Heart left ventricle (tissue), 16 donors: ENCODE data around the gene CIRBP. TPM values are rescaled to one million over a fixed set of nuclear protein-coding genes. Genes with fewer than 3 reads are reported as not detected.
A peak's percentile ranks its signal among the peaks of the same experiment; 100 is the strongest.

Source experiments
- ATAC-seq, 4 donors: fragments of 200-7000 bp; cut with Tn5 transposase; one replicate each; pipeline ENCODE4 v1.9.1; 2020 to 2022; ENCODE audit warnings: moderate library complexity in 4 of 4, mild to moderate bottlenecking in 3 of 4, moderate number of reproducible peaks in 1 of 4
- DNase-seq, 5 donors: peaks; one replicate each; pipeline ENCODE4 v3.0.0-alpha.2; 2020
- H3K27ac ChIP-seq, 12 donors: fragments of 200-600 bp; sonication (generic) in 4 of 12; one replicate each; pipeline versions ENCODE4 v1.5.0 to v1.8.0; 2016 to 2022; ENCODE audit warnings: mild to moderate bottlenecking in 2 of 12
- H3K27me3 ChIP-seq, 9 donors: fragments of 200-600 bp; sonication (generic) in 2 of 9; one replicate each; pipeline versions ENCODE4 v1.5.1 to v1.8.0; 2016 to 2022; ENCODE audit warnings: mild to moderate bottlenecking in 3 of 9
- H3K36me3 ChIP-seq, 9 donors: fragments of 200-600 bp; sonication (generic) in 2 of 9; one replicate each; pipeline versions ENCODE4 v1.5.0 to v1.8.0; 2018 to 2022; ENCODE audit warnings: mild to moderate bottlenecking in 2 of 9
- H3K4me1 ChIP-seq, 12 donors: fragments of 200-600 bp; sonication (generic) in 4 of 12; one replicate each; pipeline versions ENCODE4 v1.5.0 to v1.8.0; 2016 to 2022; ENCODE audit warnings: mild to moderate bottlenecking in 3 of 12
- H3K4me3 ChIP-seq, 12 donors: fragments of 200-600 bp; sonication (generic) in 4 of 12; one replicate each; pipeline versions ENCODE4 v1.5.0 to v1.8.0; 2017 to 2022; ENCODE audit warnings: mild to moderate bottlenecking in 9 of 12, moderate library complexity in 4 of 12
- H3K9me3 ChIP-seq, 12 donors: fragments of 200-600 bp; sonication (generic) in 4 of 12; one replicate each; pipeline versions ENCODE4 v1.5.0 to v1.8.0; 2016 to 2022; ENCODE audit warnings: mild to moderate bottlenecking in 1 of 12
- CTCF ChIP-seq, 12 donors: fragments of 200-600 bp; sonication (generic) in 4 of 12; IDR thresholded peaks; one replicate each; pipeline versions ENCODE4 v1.5.0 to v1.8.0; 2018 to 2022; ENCODE audit warnings: antibody characterized with exemption in 12 of 12, mild to moderate bottlenecking in 5 of 12
- POLR2A ChIP-seq, 2 donors: fragments of 450-650 bp; IDR thresholded peaks; one replicate each; pipeline ENCODE4 v1.6.1; 2017; ENCODE audit warnings: antibody characterized with exemption in 2 of 2, mild to moderate bottlenecking in 2 of 2, moderate library complexity in 2 of 2
- WGBS, 4 donors: extraction: QIAGEN DNeasy Blood & Tissue Kit in 2 of 4; methylation state at CpG; one replicate each; pipeline versions ENCODE4 v1.1.5 to v1.1.7; 2013 to 2018; 5-methylcytosine and 5-hydroxymethylcytosine counted together
- intact Hi-C, 10 donors: fragments of 100-400 bp; cut with DNase I; formaldehyde crosslinking; loops; one replicate each; pipeline versions ENCODE4 v1.11.1 to v1.14.2; 2022
- polyA plus RNA-seq, 2 donors: library from polyadenylated mRNA; stranded (reverse); fragments of 200-250 nt; gene quantifications; one replicate each; pipeline ENCODE4 v1.2.3, GENCODE V29; 2013
- total RNA-seq, 9 donors: library from RNA; depleted of rRNA in 2 of 9; stranded (reverse); fragments of >200 nt in 2 of 9; fragmentation: NEBNext Ultra II Directional in 3 of 9; extraction: Animal tissue kit (Norgen Biotek cat#: 25700) in 3 of 9; gene quantifications; one replicate each; pipeline versions ENCODE4 v1.1.0 to v1.2.4, GENCODE V29; 2016 to 2023
- donor health status: ischemic (EF 13 %, LVEDD 7.1; RV severe dilation, severe dysfunction).
- donor health status: healthy with polysubstance abuse.
- donor health status: DM: no; HTN: yes; CAD: no.
- donor health status: DM: no; HTN: no; CAD: no.
- donor health status: ischemic (EF 25% LVEDD 6.9; RV normal size, moderate dysfunction).
- donor health status: ischemic (EF 25% LVEDD 5.7; RV mildly dilated, moderate dysfunction).
- donor health status: healthy.
- donor health status: DM: yes; HTN: yes; CAD: no.
- donor health status: ischemic (EF 35%, LVEDD 5.7; RV mildly dilated, moderate dysfunction).
- donor health status: nonischemic (EF 11% LVEDD 7.7; RV severe dilation, severe dysfunction).
- donor health status: DM: yes; HTN: yes; CAD: no.
- donor health status: PGD.
- donor health status: ischemic (EF 29% LVEDD 5.4; RV normal size, mild dysfunction).
- donor health status: nonischemic (EF 23%, LVEDD 6.1; RV moderate dilation, normal function).

CIRBP gene
- total and polyA plus RNA-seq, 11 donors, result 149 to 425 (median 269) TPM

DNA sequence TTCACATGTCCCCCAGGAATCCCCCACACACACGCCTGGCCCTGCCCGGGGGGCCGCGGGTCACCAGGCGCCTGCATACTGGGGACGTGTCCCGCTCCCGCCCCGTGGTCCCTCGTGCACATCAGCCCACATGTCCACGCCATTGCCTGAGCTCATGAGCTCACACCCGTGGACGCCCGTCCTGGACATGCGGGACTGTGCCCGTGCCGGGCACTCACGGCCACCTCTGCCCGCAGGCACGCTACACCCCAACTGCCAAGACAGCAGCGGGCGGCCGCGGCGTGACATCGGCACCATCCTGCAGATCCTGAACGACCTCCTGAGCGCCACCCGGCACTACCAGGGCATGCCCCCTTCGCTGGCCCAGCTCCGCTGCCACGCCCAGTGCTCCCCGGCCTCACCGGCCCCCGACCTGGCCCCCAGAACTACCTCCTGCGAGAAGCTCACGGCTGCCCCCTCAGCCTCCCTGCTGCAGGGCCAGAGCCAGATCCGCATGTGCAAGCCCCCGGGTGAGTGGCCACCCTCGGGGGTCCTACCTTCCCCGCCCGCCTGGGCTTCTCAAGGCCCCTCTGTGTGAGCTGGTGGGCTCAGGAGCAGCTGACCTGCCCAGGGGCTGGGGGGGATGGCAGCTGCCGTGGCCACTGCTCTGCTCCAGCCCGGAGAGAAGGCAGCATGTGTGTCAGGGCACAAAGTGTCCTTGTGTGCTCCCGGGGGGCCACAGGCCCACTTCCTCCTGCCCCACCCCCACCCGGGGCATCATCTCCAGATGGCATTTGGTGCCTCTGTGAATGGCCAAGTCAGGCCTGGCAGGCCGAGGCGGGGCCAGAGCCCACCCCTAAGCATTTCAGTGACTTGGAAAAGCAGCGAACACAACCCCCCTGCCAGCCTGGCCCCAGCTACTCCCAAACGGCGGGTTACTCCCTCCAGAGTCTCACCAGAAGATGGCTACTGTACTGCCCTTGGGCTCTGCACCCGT, 13.7 kb upstream of the CIRBP start:
- H3K9me3 ChIP-seq, result no peaks in the 10 kb centered on the region
- 85 to 87% (median 86%) methylated on average over 23 to 52 of the region's 52 CpGs for WGBS, 4 donors
- intact Hi-C loops, result no loop called here
- peak overlapping the region in 2 of 12 donors; percentile 2 to 16 for H3K4me3 ChIP-seq
- DNase-seq (peak in 1 of 5 donors; percentile 38), ATAC-seq (no peak)
- peaks cover 27 to 97% (median 81%) of the 10 kb centered on the region in 12 donors for H3K4me1 ChIP-seq
- peaks cover 9 to 65% (median 58%) of the 10 kb centered on the region in 9 donors for H3K36me3 ChIP-seq
- no peak for TF ChIP-seq POLR2A (IDR thresholded peaks at IDR 0.05)
- no peak for TF ChIP-seq CTCF (IDR thresholded peaks at IDR 0.05)
- peak overlapping the region; percentile 39 to 100 (median 98) for H3K27ac ChIP-seq
- H3K27me3 ChIP-seq, result no peaks in the 10 kb centered on the region

GRCh38 chr19:1256646-1257474, 12.3 kb upstream of the CIRBP start:
- H3K4me1 ChIP-seq, result peaks cover 28 to 97% (median 86%) of the 10 kb centered on the region in 12 donors
- H3K36me3 ChIP-seq, result peaks cover 9 to 57% (median 52%) of the 10 kb centered on the region in 9 donors
- no peak for DNase-seq
- no peaks in the 10 kb centered on the region for H3K27me3 ChIP-seq
- peak overlapping the region in 10 of 12 donors; percentile 39 to 100 (median 98) for H3K27ac ChIP-seq
- no peak overlapping the region for H3K4me3 ChIP-seq
- ATAC-seq, result no peak
- intact Hi-C loops, result no loop called here
- TF ChIP-seq POLR2A (IDR thresholded peaks at IDR 0.05), result no peak
- TF ChIP-seq CTCF (IDR thresholded peaks at IDR 0.05), result no peak
- no peaks in the 10 kb centered on the region for H3K9me3 ChIP-seq
- WGBS, 4 donors, result 78 to 83% (median 81%) methylated on average over 38 to 46 of the region's 46 CpGs

GRCh38 chr19:1257475-1258162, 11.5 kb upstream of the CIRBP start:
- peak overlapping the region in 2 of 12 donors; percentile 32 to 82 for H3K4me3 ChIP-seq
- H3K9me3 ChIP-seq, result no peaks in the 10 kb centered on the region
- TF ChIP-seq POLR2A (IDR thresholded peaks at IDR 0.05), result no peak
- TF ChIP-seq CTCF (IDR thresholded peaks at IDR 0.05), result no peak
- no peak for DNase-seq
- intact Hi-C loops, result no loop called here
- no peak for ATAC-seq
- H3K27ac ChIP-seq, result peak overlapping the region; percentile 84 to 100 (median 98)
- no peaks in the 10 kb centered on the region for H3K27me3 ChIP-seq
- peaks cover 30 to 97% (median 89%) of the 10 kb centered on the region in 12 donors for H3K4me1 ChIP-seq
- peaks cover 9 to 55% (median 49%) of the 10 kb centered on the region in 9 donors for H3K36me3 ChIP-seq
- 57 to 70% (median 60%) methylated on average over 23 of the region's 23 CpGs for WGBS, 4 donors
